Occipital lobe (tissue), 2 donors: ENCODE measurements around the gene PIF1. TPM values are rescaled to one million over a fixed set of nuclear protein-coding genes. Genes with fewer than 3 reads are reported as not detected.
A peak's percentile ranks its signal among the peaks of the same experiment; 100 is the strongest.

Source experiments
- DNase-seq: peaks from one replicate; lab custom pipeline; 2025; lab: John Stamatoyannopoulos, UW
- total RNA-seq: library from RNA; depleted of rRNA; stranded (reverse); fragments of >200 nt; gene quantifications from one replicate; pipeline ENCODE4 v1.2.3, GENCODE V29; 2014

The PIF1 gene
- 0.47 TPM for total RNA-seq

GRCh38 chr15:64825431-64826294, at the start of gene PIF1:
TSS of gene PIF1 (minus strand) at chr15:64825647. CDS start at chr15:64824335, 1,312 bp downstream.
- peak; percentile 83 for DNase-seq

GRCh38 chr15:64870353-64870752, 44.9 kb upstream of the PIF1 start:
- DNase-seq, result no peak

- DNase-seq, result no peak
These were observed 44.1 kb upstream of the PIF1 start for GRCh38 chr15:64869501-64869900.

- no peak for DNase-seq
These were observed 40.6 kb upstream of the PIF1 start for GRCh38 chr15:64865998-64866520.

GRCh38 chr15:64865126-64865997, 39.9 kb upstream of the PIF1 start:
- DNase-seq, result no peak

- DNase-seq, result no peak
These were observed 38.6 kb upstream of the PIF1 start for GRCh38 chr15:64864068-64864467.

GRCh38 chr15:64862408-64862807, 37.0 kb upstream of the PIF1 start:
- DNase-seq, result no peak

GRCh38 chr15:64861960-64862359, 36.5 kb upstream of the PIF1 start:
- DNase-seq, result no peak

- DNase-seq, result no peak
These were observed 35.9 kb upstream of the PIF1 start for GRCh38 chr15:64861331-64861730.

GRCh38 chr15:64859226-64859625, 33.8 kb upstream of the PIF1 start:
- no peak for DNase-seq

- no peak for DNase-seq
These were observed 32.7 kb upstream of the PIF1 start for GRCh38 chr15:64858021-64858575.

GRCh38 chr15:64857421-64857820, 32.0 kb upstream of the PIF1 start:
- DNase-seq, result no peak

GRCh38 chr15:64856429-64857145, 31.1 kb upstream of the PIF1 start:
- peak; percentile 87 for DNase-seq

GRCh38 chr15:64855205-64855975, 29.9 kb upstream of the PIF1 start:
- no peak for DNase-seq

GRCh38 chr15:64854526-64854925, 29.1 kb upstream of the PIF1 start:
- DNase-seq, result no peak

- no peak for DNase-seq
These were observed 28.6 kb upstream of the PIF1 start for GRCh38 chr15:64854041-64854440.

GRCh38 chr15:64851503-64851840, 26.0 kb upstream of the PIF1 start:
- no peak for DNase-seq

- no peak for DNase-seq
These were observed 25.5 kb upstream of the PIF1 start for GRCh38 chr15:64850778-64851502.

- no peak for DNase-seq
These were observed 22.6 kb upstream of the PIF1 start for GRCh38 chr15:64847876-64848716.
